ENCODE results near the gene XYLT2.

The XYLT2 gene

DNA sequence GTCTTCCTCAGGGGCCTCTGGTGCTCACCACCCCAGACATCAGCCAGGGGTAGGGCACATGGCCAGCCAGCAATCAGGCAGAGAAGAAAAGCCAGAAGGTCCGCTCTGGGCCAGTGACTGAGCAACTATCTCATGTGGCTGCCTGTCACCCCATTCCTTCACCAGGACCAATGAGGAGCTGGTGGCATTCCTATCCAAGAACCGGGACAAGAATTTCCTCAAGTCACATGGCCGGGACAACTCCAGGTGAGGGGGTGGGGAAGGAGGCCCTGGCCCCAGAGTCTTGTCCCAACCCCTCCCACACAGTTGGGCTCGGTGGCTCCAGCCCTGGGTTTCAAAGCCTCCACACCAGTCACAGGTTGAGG lies 9.4 kb downstream of the XYLT2 start:
- H3K4me3 ChIP-seq (ENCODE audit: low read depth, low read length): no peak overlapping the region
- no peak for TF ChIP-seq CTCF (IDR thresholded peaks at IDR 0.05; ENCODE audit: low read depth, low read length, missing control alignments)
- no peak for DNase-seq (ENCODE audit: low read depth)

DNA sequence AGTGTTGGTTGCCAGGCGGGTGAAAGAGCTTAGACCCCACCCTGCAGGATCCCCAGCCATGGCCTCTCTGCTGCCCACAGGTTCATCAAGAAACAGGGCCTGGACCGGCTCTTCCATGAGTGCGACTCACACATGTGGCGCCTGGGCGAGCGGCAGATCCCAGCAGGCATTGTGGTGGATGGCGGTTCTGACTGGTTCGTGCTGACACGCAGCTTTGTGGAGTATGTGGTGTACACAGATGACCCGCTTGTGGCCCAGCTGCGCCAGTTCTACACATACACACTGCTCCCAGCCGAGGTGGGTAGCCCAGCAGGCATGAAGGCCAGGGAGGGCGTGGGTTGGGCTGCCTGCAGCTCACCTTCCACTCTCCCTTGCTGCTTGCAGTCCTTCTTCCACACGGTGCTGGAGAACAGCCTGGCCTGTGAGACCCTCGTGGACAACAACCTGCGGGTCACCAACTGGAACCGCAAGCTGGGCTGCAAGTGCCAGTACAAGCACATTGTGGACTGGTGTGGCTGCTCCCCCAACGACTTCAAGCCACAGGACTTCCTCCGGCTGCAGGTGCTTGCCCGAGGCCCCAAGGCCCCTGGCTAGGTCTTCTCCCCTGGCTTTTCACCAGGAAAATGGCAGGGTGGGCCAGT lies 9.9 kb downstream of the XYLT2 start:
- DNase-seq (ENCODE audit: low read depth): no peak
- H3K4me3 ChIP-seq (ENCODE audit: low read depth, low read length): no peak overlapping the region
- no peak for TF ChIP-seq CTCF (IDR thresholded peaks at IDR 0.05; ENCODE audit: low read depth, low read length, missing control alignments)

DNA sequence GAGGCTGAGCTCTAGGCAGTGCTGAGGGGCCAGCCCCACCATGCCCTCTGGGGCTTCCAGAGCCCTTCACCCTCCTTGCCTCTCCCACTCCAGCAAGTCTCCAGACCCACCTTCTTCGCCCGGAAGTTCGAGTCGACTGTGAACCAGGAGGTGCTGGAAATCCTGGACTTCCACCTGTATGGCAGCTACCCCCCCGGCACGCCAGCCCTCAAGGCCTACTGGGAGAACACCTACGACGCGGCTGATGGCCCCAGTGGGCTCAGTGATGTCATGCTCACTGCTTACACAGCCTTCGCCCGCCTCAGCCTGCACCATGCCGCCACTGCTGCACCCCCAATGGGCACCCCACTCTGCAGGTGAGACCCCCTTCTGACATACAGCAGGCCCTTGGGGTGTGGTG lies 10.5 kb downstream of the XYLT2 start:
- TF ChIP-seq CTCF (IDR thresholded peaks at IDR 0.05; ENCODE audit: low read depth, low read length, missing control alignments): no peak
- no peak overlapping the region for H3K4me3 ChIP-seq (ENCODE audit: low read depth, low read length)
- DNase-seq (ENCODE audit: low read depth): no peak

DNA sequence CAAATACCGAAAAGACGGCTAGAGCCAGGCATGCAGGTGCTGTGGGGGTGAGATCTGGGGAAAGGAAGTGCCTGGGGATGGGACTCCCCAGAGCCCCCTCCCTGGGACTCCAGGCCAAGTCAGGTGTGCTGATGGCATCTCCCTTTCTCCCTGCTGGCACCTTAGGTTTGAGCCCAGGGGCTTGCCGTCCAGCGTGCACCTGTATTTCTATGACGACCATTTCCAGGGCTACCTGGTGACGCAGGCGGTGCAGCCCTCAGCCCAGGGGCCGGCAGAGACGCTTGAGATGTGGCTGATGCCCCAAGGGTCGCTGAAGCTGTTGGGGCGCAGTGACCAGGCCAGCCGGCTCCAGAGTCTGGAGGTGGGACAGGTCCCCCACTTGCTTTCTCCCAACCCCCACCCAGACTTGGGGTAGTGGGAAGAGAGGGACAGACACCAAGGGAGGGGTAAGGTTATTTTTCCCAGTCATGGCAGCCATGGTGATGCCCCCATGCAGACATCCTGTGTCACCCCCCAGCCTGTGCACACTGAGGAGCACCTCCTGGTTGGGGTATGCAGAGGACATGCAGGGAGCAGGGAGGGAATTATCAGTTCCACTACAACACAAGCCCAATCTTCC lies 11.1 kb downstream of the XYLT2 start:
- H3K4me3 ChIP-seq (ENCODE audit: low read depth, low read length): no peak overlapping the region
- no peak for TF ChIP-seq CTCF (IDR thresholded peaks at IDR 0.05; ENCODE audit: low read depth, low read length, missing control alignments)
- DNase-seq (ENCODE audit: low read depth): no peak

DNA sequence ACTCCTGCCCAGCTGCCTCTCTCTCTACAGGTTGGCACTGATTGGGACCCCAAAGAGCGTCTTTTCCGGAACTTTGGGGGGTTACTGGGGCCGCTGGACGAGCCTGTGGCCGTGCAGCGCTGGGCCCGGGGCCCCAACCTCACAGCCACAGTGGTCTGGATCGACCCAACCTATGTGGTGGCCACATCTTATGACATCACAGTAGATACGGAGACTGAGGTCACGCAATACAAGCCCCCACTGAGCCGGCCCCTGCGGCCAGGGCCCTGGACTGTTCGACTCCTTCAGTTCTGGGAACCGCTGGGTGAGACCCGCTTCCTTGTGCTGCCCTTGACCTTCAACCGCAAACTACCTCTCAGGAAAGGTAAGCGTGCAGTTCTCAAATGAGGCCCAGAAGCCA lies 12.3 kb downstream of the XYLT2 start:
- H3K4me3 ChIP-seq (ENCODE audit: low read depth, low read length): no peak overlapping the region
- DNase-seq (ENCODE audit: low read depth): no peak
- no peak for TF ChIP-seq CTCF (IDR thresholded peaks at IDR 0.05; ENCODE audit: low read depth, low read length, missing control alignments)

DNA sequence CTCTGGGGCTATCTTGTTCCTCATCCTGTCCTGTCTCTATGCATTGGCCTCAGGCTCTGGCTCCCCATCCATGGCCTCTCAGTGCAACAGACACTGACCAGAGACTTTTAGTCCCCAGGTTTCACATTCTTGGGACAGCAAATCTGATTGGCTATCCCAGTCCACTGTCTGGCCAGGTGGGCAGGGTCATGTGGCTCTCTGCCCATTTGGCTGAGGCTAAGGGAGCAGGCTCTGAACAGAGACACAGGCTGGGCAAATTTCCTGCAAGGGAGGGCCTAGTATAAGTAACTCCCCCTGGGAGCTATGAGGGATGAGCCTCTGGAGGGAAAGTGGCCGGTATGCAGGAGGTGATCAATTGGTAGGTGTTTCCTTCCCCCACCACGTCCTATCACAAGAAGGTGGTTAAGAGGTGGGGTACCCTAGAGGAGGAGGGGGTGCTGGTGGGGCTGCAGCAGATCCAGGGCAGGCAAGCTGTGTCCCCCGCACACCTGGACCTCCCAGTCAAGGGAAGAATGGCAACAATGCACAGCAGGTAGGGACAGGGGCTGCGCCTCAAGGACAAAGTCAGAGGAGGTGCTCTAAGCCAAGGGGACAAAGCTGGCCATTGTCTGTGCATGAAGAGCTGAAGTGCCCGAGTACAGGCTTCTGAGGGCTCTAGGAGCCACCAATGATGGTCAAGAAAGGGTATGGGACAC lies 13.2 kb downstream of the XYLT2 start:
- DNase-seq (ENCODE audit: low read depth): no peak
- no peak overlapping the region for H3K4me3 ChIP-seq (ENCODE audit: low read depth, low read length)
- TF ChIP-seq CTCF (IDR thresholded peaks at IDR 0.05; ENCODE audit: low read depth, low read length, missing control alignments): no peak
